CD1c-positive myeloid dendritic cell (primary cell): Measurements from ENCODE around the gene CASKIN1.
"Not testable (repeated sequence)": the region's sequence is repeated elsewhere in the genome, so short reads cannot be mapped to it uniquely, and the experiment has no call there.

Experiments used
- DNase-seq: peaks from one replicate; pipeline ENCODE4 v3.0.0-alpha.2; 2016; ENCODE audit errors: extremely low spot score

CASKIN1 gene

GRCh38 chr16:2142942-2143877 lies 53.2 kb downstream of the CASKIN1 start:
- no peak for DNase-seq

- peak; percentile 94 for DNase-seq
These were observed 60.5 kb downstream of the CASKIN1 start, which contains the start of gene PKD1 for GRCh38 chr16:2135770-2136490. PKD1 (minus strand) TSS chr16:2135898; CDS start chr16:2135689, 209 bp downstream.

GRCh38 chr16:2135071-2135470 lies 61.3 kb downstream of the CASKIN1 start:
- peak; percentile 33 for DNase-seq

GRCh38 chr16:2133797-2134196 lies 62.6 kb downstream of the CASKIN1 start:
- DNase-seq = not testable (repeated sequence)

- not testable (repeated sequence) for DNase-seq
These were observed 66.4 kb downstream of the CASKIN1 start for GRCh38 chr16:2129890-2130447.

GRCh38 chr16:2129251-2129650 lies 67.2 kb downstream of the CASKIN1 start:
- not testable (repeated sequence) for DNase-seq

- peak; percentile 13 for DNase-seq
These were observed 68.7 kb downstream of the CASKIN1 start for GRCh38 chr16:2127630-2128280.
